Spleen (tissue), 11 donors: ENCODE results near the gene VAV2. TPM values are rescaled to one million over a fixed set of nuclear protein-coding genes. Genes with fewer than 3 reads are reported as not detected.

Source experiments
- DNase-seq: peaks from one replicate; pipeline ENCODE4 v3.0.0-alpha.2; 2020
- H3K27ac ChIP-seq, 8 donors: fragments of 200-600 bp; sonication (generic) in 7 of 8; 1 replicate in 4 of 8; 2 replicates in 4 of 8; pipeline versions ENCODE4 v1.5.0 to v1.8.0; 2016 to 2021; ENCODE audit warnings: inconsistent platforms in 4 of 8, mild to moderate bottlenecking in 4 of 8, moderate library complexity in 1 of 8
- H3K27me3 ChIP-seq, 7 donors: fragments of 200-600 bp; sonication (generic) in 6 of 7; replicated peaks in 1 of 7; 1 replicate in 4 of 7; 2 replicates in 3 of 7; pipeline versions ENCODE4 v1.5.0 to v1.8.0; 2016 to 2021; ENCODE audit warnings: inconsistent platforms in 3 of 7, mild to moderate bottlenecking in 1 of 7
- H3K36me3 ChIP-seq, 6 donors: fragments of 200-600 bp; sonication (generic) in 5 of 6; 1 replicate in 4 of 6; 2 replicates in 2 of 6; pipeline versions ENCODE4 v1.5.0 to v1.8.0; 2016 to 2021; ENCODE audit warnings: inconsistent platforms in 2 of 6
- H3K4me1 ChIP-seq, 6 donors: fragments of 200-600 bp; sonication (generic) in 5 of 6; 1 replicate in 3 of 6; 2 replicates in 3 of 6; pipeline versions ENCODE4 v1.5.0 to v1.8.0; 2016 to 2021; ENCODE audit warnings: inconsistent platforms in 3 of 6
- H3K4me3 ChIP-seq, 8 donors: fragments of 200-600 bp; sonication (generic) in 7 of 8; 1 replicate in 4 of 8; 2 replicates in 4 of 8; pipeline versions ENCODE4 v1.5.0 to v1.8.0; 2016 to 2021; ENCODE audit warnings: inconsistent platforms in 4 of 8, mild to moderate bottlenecking in 4 of 8, moderate library complexity in 2 of 8
- H3K9me3 ChIP-seq, 8 donors: fragments of 200-600 bp; sonication (generic) in 7 of 8; 1 replicate in 4 of 8; 2 replicates in 4 of 8; pipeline versions ENCODE4 v1.5.0 to v1.8.0; 2016 to 2021; ENCODE audit warnings: inconsistent platforms in 4 of 8
- CTCF ChIP-seq, 11 experiments: fragments of 200-600 bp in 7 of 11; fragments of 450-650 bp in 4 of 11; sonication (generic) in 4 of 11; IDR thresholded peaks in 8 of 11; conservative IDR thresholded peaks in 3 of 11; 1 replicate in 7 of 11; 2 replicates in 4 of 11; pipeline versions ENCODE4 v1.4.0 to v1.8.0; 2016 to 2021; ENCODE audit warnings: antibody characterized with exemption in 11 of 11, inconsistent platforms in 4 of 11, mild to moderate bottlenecking in 1 of 11
- POLR2A ChIP-seq, 3 donors: fragments of 450-650 bp; IDR thresholded peaks; one replicate each; pipeline ENCODE4 v1.5.1; 2017; ENCODE audit warnings: antibody characterized with exemption in 3 of 3, mild to moderate bottlenecking in 1 of 3
- POLR2AphosphoS5 ChIP-seq, 3 donors: sonication (generic); formaldehyde crosslinking; IDR thresholded peaks; one replicate each; pipeline ENCODE4 v1.5.1; 2017; ENCODE audit warnings: antibody characterized with exemption in 3 of 3
- WGBS, 5 donors: extraction: QIAGEN DNeasy Blood & Tissue Kit in 3 of 5; methylation state at CpG; one replicate each; pipeline versions ENCODE4 v1.1.5 to v1.1.7; 2013 to 2018; 5-methylcytosine and 5-hydroxymethylcytosine counted together
- intact Hi-C: fragments of 100-400 bp; cut with DNase I; formaldehyde crosslinking; loops from one replicate; pipeline ENCODE4 v1.15.0; 2023; ENCODE audit warnings: low total_unique reads
- polyA plus RNA-seq, 3 donors: library from polyadenylated mRNA; stranded (reverse); fragments of 200-250 nt; gene quantifications; one replicate each; pipeline ENCODE4 v1.2.1, GENCODE V29; 2013
- total RNA-seq, 7 donors: library from RNA; depleted of rRNA in 3 of 7; stranded (reverse); fragments of >200 nt in 3 of 7; fragmentation: NEBNext Ultra II Directional in 4 of 7; extraction: Animal tissue kit (Norgen Biotek cat#: 25700) in 4 of 7; gene quantifications; one replicate each; pipeline versions ENCODE4 v1.1.0 to v1.2.1, GENCODE V29; 2016 to 2021
- donor health status: healthy with polysubstance abuse.
- donor health status: DM: no; HTN: no; CAD: no; lungs with moderate emphysema.
- donor health status: DM: no; HTN: no; CAD: no.
- donor health status: Bipolar disorder and iron deficiency.
- donor health status: healthy.
- donor health status: DM: no; HTN: no; CAD: no.
- donor health status: DM: yes; HTN: yes; CAD: no.

Gene VAV2
- total and polyA plus RNA-seq, 10 donors: 14.2 to 39.2 (median 23.3) TPM

GRCh38 chr9:133968428-133968827 is 23.7 kb downstream of the VAV2 start:
- peaks cover 10 to 70% (median 44%) of the 10 kb centered on the region in 6 donors for H3K4me1 ChIP-seq
- peak; percentile 79 for DNase-seq
- 69 to 81% (median 79%) methylated on average over 12 of the region's 12 CpGs for WGBS, 5 donors
- intact Hi-C loops: no loop called here
- H3K4me3 ChIP-seq: peak overlapping the region in 1 of 8 donors; percentile 22
- H3K27me3 ChIP-seq: no peaks in the 10 kb centered on the region
- no peaks in the 10 kb centered on the region for H3K36me3 ChIP-seq
- peaks cover 0 to 19% (median 16%) of the 10 kb centered on the region in 8 donors for H3K9me3 ChIP-seq
- no peak for TF ChIP-seq CTCF (IDR thresholded peaks at IDR 0.05 in 8 of 11, conservative IDR thresholded peaks at IDR 0.05 in 3 of 11)
- TF ChIP-seq POLR2AphosphoS5 (IDR thresholded peaks at IDR 0.05): no peak
- no peak for TF ChIP-seq POLR2A (IDR thresholded peaks at IDR 0.05)
- peak overlapping the region in 3 of 8 donors; percentile 5 to 54 (median 15) for H3K27ac ChIP-seq

- Histone ChIP-seq H3K27ac (no peak overlapping the region), H3K4me3 (no peak overlapping the region), H3K27me3 (no peaks in the 10 kb centered on the region), H3K4me1 (peaks cover 5 to 70% (median 34%) of the 10 kb centered on the region in 6 donors), H3K36me3 (no peaks in the 10 kb centered on the region), H3K9me3 (peaks cover 0 to 22% (median 16%) of the 10 kb centered on the region in 8 donors)
- intact Hi-C loops: no loop called here
- DNase-seq: no peak
- TF ChIP-seq CTCF (IDR thresholded peaks at IDR 0.05 in 8 of 11, conservative IDR thresholded peaks at IDR 0.05 in 3 of 11) (no peak), POLR2AphosphoS5 (IDR thresholded peaks at IDR 0.05) (no peak), POLR2A (IDR thresholded peaks at IDR 0.05) (no peak)
- WGBS, 5 donors: 57 to 67% (median 65%) methylated on average over 7 of the region's 7 CpGs
Measured at GRCh38 chr9:133967024-133967741, 24.9 kb downstream of the VAV2 start.

GRCh38 chr9:133964463-133964862 is 27.7 kb downstream of the VAV2 start:
- WGBS, 5 donors: 86 to 97% (median 90%) methylated on average over 2 of the region's 2 CpGs
- intact Hi-C loops: no loop called here
- Histone ChIP-seq H3K4me3 (no peak overlapping the region), H3K27me3 (no peaks in the 10 kb centered on the region), H3K36me3 (no peaks in the 10 kb centered on the region), H3K4me1 (peaks cover 28 to 70% (median 41%) of the 10 kb centered on the region in 6 donors), H3K9me3 (peaks cover 0 to 22% (median 16%) of the 10 kb centered on the region in 8 donors), H3K27ac (no peak overlapping the region)
- no peak for DNase-seq
- TF ChIP-seq POLR2A (IDR thresholded peaks at IDR 0.05): no peak
- TF ChIP-seq CTCF (IDR thresholded peaks at IDR 0.05 in 8 of 11, conservative IDR thresholded peaks at IDR 0.05 in 3 of 11): no peak
- no peak for TF ChIP-seq POLR2AphosphoS5 (IDR thresholded peaks at IDR 0.05)

GRCh38 chr9:133963166-133963565 is 29.0 kb downstream of the VAV2 start:
- no peak for TF ChIP-seq CTCF (IDR thresholded peaks at IDR 0.05 in 8 of 11, conservative IDR thresholded peaks at IDR 0.05 in 3 of 11)
- TF ChIP-seq POLR2AphosphoS5 (IDR thresholded peaks at IDR 0.05): no peak
- no peak for TF ChIP-seq POLR2A (IDR thresholded peaks at IDR 0.05)
- WGBS, 5 donors: 74 to 97% (median 93%) methylated on average over 9 to 10 of the region's 10 CpGs
- peak; percentile 61 for DNase-seq
- Histone ChIP-seq H3K4me3 (no peak overlapping the region), H3K4me1 (peaks cover 36 to 68% (median 45%) of the 10 kb centered on the region in 6 donors), H3K27me3 (peaks cover 0 to 8% (median 0%) of the 10 kb centered on the region in 7 donors), H3K9me3 (peaks cover 0 to 22% (median 16%) of the 10 kb centered on the region in 8 donors), H3K27ac (no peak overlapping the region), H3K36me3 (no peaks in the 10 kb centered on the region)
- intact Hi-C loops: no loop called here
